ENCODE measurements around the gene RFT1.

The RFT1 gene, protein sequence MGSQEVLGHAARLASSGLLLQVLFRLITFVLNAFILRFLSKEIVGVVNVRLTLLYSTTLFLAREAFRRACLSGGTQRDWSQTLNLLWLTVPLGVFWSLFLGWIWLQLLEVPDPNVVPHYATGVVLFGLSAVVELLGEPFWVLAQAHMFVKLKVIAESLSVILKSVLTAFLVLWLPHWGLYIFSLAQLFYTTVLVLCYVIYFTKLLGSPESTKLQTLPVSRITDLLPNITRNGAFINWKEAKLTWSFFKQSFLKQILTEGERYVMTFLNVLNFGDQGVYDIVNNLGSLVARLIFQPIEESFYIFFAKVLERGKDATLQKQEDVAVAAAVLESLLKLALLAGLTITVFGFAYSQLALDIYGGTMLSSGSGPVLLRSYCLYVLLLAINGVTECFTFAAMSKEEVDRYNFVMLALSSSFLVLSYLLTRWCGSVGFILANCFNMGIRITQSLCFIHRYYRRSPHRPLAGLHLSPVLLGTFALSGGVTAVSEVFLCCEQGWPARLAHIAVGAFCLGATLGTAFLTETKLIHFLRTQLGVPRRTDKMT

DNA sequence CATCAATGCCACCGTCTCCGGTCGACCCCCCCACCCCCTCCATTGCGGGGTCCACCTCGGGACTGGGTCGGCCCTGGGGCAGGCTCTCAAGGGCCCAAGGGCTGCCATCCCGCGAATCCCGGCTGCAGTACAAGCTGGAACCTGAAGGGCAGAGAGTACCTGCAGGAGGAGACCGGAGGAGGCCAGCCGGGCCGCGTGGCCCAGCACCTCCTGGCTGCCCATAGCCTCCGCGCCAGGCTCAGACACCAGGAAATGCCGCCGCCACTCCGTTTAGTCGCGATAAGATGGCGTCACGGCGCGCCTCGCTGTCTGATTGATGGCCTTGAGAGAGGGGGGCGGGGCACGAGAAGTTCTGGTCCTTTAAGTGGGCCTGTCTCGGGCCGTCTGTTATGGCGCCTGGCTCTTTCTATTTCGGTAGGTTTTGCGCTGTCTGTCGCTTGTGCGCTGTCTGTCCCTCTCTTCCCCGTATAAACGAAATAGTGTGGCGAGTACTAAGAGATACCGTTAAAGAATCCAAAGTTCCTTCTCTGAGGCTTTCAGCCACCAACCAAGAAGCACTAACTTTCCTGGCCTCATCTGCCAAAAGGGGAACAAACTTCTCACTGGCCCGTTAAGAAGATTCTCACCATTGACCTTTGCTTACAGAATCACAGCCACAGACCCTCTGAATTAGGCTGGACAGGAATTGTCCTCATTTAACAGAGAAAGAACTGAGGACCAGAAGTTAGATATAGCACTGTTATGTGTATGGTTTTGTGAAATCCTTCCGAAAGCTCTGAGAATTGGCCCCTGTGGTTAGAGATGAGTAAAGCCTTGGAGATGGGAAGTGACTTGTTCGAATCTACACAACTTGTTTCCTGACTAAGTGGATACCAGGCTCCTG lies at the start of gene RFT1:
TSS of gene RFT1 (minus strand) at position 257 of the 883 bp plus-strand sequence. CDS start at position 222, 35 bp downstream.
- peak within 1 kb of the TSS; percentile 94 for H3K9ac ChIP-seq (ENCODE audit: insufficient read length)
- DNase-seq (ENCODE audit: low read depth, low spot score): peak; percentile 22
- no peaks in the 10 kb centered on the region for H3K9me3 ChIP-seq (ENCODE audit: low read depth, low read length)
- TF ChIP-seq EZH2 (IDR thresholded peaks at IDR 0.05) (no peak), FOXP2 (optimal IDR thresholded peaks at IDR 0.05; ENCODE audit: control extremely low read depth, extremely low read length, insufficient read depth) (no peak), POLR2AphosphoS5 (IDR thresholded peaks at IDR 0.05; ENCODE audit: borderline replicate concordance, low read depth, low read length) (peak; percentile 89)
- H3K36me3 ChIP-seq (ENCODE audit: insufficient read depth, low read length): no peaks in the 10 kb centered on the region; the same call in 1 of the 2 replicates
- H3K27ac ChIP-seq: peak within 1 kb of the TSS; percentile 74
- peak within 1 kb of the TSS; percentile 84 for H3K4me3 ChIP-seq

DNA sequence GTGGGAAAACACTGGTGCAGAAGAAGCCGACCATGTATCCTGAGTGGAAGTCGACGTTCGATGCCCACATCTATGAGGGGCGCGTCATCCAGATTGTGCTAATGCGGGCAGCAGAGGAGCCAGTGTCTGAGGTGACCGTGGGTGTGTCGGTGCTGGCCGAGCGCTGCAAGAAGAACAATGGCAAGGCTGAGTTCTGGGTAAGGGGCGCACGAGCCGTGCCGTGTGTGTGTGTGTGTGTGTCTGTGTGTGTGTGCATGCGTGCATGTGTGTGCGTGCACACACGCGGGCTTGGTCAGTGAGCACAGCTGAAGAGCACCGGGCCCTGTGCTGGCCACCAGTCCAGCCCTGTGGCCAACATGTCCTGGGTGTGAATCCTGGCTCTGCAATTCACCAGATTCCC lies 49.3 kb upstream of the RFT1 start:
- Histone ChIP-seq H3K27ac (no peak overlapping the region), H3K4me3 (no peak overlapping the region), H3K9me3 (ENCODE audit: low read depth, low read length) (no peaks in the 10 kb centered on the region), H3K9ac (ENCODE audit: insufficient read length) (no peak overlapping the region), H3K36me3 (ENCODE audit: insufficient read depth, low read length) (no peaks in the 10 kb centered on the region)
- no peak for DNase-seq (ENCODE audit: low read depth, low spot score)
- no peak for TF ChIP-seq FOXP2 (optimal IDR thresholded peaks at IDR 0.05; ENCODE audit: control extremely low read depth, extremely low read length, insufficient read depth)
- no peak for TF ChIP-seq EZH2 (IDR thresholded peaks at IDR 0.05)
- no peak for TF ChIP-seq POLR2AphosphoS5 (IDR thresholded peaks at IDR 0.05; ENCODE audit: borderline replicate concordance, low read depth, low read length)

DNA sequence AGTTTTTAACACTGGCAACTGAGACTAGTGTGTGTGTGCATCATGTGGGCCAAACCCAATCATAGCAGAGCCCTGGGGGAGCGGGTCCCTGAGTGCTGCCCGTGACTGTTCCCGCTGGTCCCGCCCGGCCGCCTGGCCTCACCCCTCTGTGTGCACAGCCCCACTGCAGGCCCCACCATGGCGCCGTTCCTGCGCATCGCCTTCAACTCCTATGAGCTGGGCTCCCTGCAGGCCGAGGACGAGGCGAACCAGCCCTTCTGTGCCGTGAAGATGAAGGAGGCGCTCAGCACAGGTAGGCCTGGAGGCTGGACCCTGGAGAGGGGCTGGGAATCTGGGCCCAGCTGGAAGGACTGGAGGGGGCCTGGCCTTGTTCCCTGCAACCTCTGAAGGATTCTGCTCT lies 48.0 kb upstream of the RFT1 start:
- no peaks in the 10 kb centered on the region for H3K36me3 ChIP-seq (ENCODE audit: insufficient read depth, low read length)
- H3K9me3 ChIP-seq (ENCODE audit: low read depth, low read length): no peaks in the 10 kb centered on the region
- no peak for DNase-seq (ENCODE audit: low read depth, low spot score)
- H3K9ac ChIP-seq (ENCODE audit: insufficient read length): no peak overlapping the region
- TF ChIP-seq POLR2AphosphoS5 (IDR thresholded peaks at IDR 0.05; ENCODE audit: borderline replicate concordance, low read depth, low read length): no peak
- TF ChIP-seq EZH2 (IDR thresholded peaks at IDR 0.05): no peak
- no peak for TF ChIP-seq FOXP2 (optimal IDR thresholded peaks at IDR 0.05; ENCODE audit: control extremely low read depth, extremely low read length, insufficient read depth)
- H3K4me3 ChIP-seq: no peak overlapping the region
- no peak overlapping the region for H3K27ac ChIP-seq

DNA sequence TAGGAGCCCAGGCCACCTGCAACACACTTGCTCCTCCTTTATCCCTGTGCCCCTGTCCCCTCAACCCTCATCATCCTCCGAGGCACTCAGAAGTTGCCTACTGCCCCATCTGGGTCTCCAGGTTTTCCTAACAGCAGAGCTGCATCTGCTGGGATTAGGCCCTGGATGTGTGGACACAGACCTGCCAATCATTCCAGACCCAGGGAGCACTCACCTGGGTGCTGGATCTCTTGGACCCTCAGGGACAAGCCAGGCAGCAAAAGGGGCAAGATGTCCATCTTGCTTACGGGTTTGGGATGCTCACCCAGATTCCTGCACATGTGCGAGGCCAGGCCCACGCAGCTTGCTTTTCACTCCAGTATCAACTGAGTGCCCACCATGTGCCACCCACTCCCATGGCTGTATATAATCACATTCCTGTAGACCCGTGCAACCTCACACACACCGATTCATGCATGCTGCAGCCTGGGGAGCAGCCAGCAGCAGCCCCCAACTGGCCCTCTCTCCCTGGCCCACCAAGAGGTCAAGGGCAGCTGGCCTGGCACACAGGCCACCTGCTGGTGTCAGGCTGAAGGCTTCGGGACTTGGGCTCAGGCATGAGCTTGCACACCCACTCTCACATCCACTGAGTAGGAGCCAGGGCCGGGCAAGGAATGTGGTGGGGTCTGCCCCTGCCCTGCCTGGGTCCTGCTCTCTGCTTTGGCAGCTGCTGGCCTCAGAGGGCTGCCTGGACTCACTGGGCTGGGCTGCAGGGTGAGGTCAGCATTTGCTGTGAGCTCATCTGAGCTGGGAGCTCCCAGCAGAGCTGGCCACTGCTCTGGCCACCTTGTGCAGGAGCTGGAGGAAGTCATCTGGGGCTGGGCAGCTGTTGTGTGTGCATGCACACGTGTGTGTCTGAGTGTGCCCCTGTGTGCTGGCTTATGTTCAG lies 45.6 kb upstream of the RFT1 start:
- no peak overlapping the region for H3K4me3 ChIP-seq
- H3K27ac ChIP-seq: no peak overlapping the region
- H3K36me3 ChIP-seq (ENCODE audit: insufficient read depth, low read length): no peaks in the 10 kb centered on the region
- H3K9me3 ChIP-seq (ENCODE audit: low read depth, low read length): no peaks in the 10 kb centered on the region
- TF ChIP-seq EZH2 (IDR thresholded peaks at IDR 0.05) (no peak), POLR2AphosphoS5 (IDR thresholded peaks at IDR 0.05; ENCODE audit: borderline replicate concordance, low read depth, low read length) (no peak), FOXP2 (optimal IDR thresholded peaks at IDR 0.05; ENCODE audit: control extremely low read depth, extremely low read length, insufficient read depth) (no peak)
- H3K9ac ChIP-seq (ENCODE audit: insufficient read length): no peak overlapping the region
- no peak for DNase-seq (ENCODE audit: low read depth, low spot score)

DNA sequence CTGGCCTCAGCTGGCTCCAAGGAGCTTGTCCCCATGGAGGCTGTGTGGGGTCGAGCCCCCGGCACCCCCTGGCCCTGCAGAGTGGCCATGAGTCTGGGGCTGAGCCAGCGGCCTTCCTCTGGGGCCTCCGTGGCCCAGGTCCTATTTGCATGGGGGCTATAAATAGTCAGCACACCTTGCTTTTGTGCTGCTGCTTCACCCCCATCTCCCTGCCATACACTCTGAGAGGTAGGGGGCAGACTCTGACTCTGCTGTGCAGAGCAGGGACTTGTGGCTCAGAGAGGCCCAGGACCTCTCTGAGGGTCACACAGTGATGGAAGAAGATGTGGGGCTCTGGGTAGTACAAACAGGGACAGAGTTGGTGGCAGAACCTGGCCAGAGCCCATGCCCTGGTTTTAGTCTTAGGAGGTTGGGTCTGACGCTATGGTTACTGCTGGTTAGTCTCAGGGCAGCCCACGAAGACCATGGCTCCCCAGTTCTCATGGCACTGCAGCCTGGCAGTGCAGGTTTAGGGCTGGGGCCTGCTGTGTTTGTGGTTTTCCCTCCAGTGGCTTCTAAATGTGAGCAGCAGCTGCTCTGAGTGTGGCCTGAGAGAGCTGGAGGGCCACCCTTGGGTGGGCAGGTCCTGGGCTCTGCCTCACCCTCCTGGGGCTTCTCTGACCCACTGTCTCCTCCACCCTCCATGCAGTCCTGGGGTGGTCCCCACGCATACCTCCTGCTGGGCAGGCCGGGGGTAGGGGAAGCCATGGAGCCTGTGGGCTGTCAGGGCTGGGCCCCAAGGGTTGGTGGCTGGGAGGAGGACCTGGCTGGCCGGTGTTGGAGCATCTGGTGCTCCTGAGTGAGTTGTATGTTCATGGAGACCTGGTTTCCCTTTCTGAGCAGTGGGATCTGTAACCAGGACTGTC lies 44.4 kb upstream of the RFT1 start:
- no peaks in the 10 kb centered on the region for H3K36me3 ChIP-seq (ENCODE audit: insufficient read depth, low read length)
- H3K9me3 ChIP-seq (ENCODE audit: low read depth, low read length): no peaks in the 10 kb centered on the region
- H3K9ac ChIP-seq (ENCODE audit: insufficient read length): no peak overlapping the region
- DNase-seq (ENCODE audit: low read depth, low spot score): no peak
- no peak overlapping the region for H3K4me3 ChIP-seq
- H3K27ac ChIP-seq: no peak overlapping the region
- TF ChIP-seq POLR2AphosphoS5 (IDR thresholded peaks at IDR 0.05; ENCODE audit: borderline replicate concordance, low read depth, low read length): no peak
- no peak for TF ChIP-seq EZH2 (IDR thresholded peaks at IDR 0.05)

DNA sequence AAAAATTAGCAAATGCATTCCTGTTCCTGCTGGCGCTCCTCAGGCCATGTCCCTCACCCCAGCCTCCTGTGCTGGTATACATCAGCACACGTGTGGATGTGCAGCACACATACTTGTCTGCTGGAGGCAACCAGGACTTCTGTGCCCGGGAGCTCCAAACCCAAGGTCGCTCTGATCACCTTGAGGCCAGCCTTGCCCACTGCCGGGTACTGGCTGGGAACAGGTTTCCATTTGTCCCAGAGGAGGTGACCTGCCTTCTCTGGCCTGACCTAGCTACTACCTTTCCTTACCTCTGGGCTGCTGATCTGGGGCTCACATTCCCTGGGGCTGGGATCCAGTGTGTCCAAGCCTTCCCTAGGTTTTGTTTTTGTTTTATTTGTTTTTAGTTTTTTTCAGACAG lies 42.9 kb upstream of the RFT1 start:
- no peak overlapping the region for H3K27ac ChIP-seq
- TF ChIP-seq EZH2 (IDR thresholded peaks at IDR 0.05): no peak
- no peak for TF ChIP-seq FOXP2 (optimal IDR thresholded peaks at IDR 0.05; ENCODE audit: control extremely low read depth, extremely low read length, insufficient read depth)
- TF ChIP-seq POLR2AphosphoS5 (IDR thresholded peaks at IDR 0.05; ENCODE audit: borderline replicate concordance, low read depth, low read length): no peak

More for the DNA sequence above, 42.9 kb upstream of the RFT1 start:
- no peak overlapping the region for H3K9ac ChIP-seq (ENCODE audit: insufficient read length)
- H3K36me3 ChIP-seq (ENCODE audit: insufficient read depth, low read length): no peaks in the 10 kb centered on the region
- no peak overlapping the region for H3K4me3 ChIP-seq
- H3K9me3 ChIP-seq (ENCODE audit: low read depth, low read length): no peaks in the 10 kb centered on the region
- DNase-seq (ENCODE audit: low read depth, low spot score): no peak
